ENCODE measurements around the gene EDAR.

GRCh38 chr2:108958002-108958401 is 31.0 kb downstream of the EDAR start:
- TF ChIP-seq CTCF (conservative IDR thresholded peaks at IDR 0.05 in 1 of 2, IDR thresholded peaks at IDR 0.05 in 1 of 2; ENCODE audit: low read depth in 1 of 2, low read length in 2 of 2) (no peak), EZH2 (IDR thresholded peaks at IDR 0.05; ENCODE audit: low read length, missing control alignments) (no peak)

Measured in fibroblast of lung (primary cell).